ENCODE measurements around the gene RAB37. TPM values are rescaled to one million over a fixed set of nuclear protein-coding genes. Genes with fewer than 3 reads are reported as not detected.

Gene RAB37
- total and polyA plus RNA-seq, 2 donors (not counting 1 experiment from before 2014, with no cell fraction given): 67.6 to 76.8 TPM

- TF ChIP-seq EZH2 (IDR thresholded peaks at IDR 0.05; ENCODE audit: borderline replicate concordance, insufficient read depth, low read depth, low read length, poor library complexity, severe bottlenecking) (no peak), CTCF (IDR thresholded peaks at IDR 0.05) (no peak)
- Histone ChIP-seq H3K4me1 (ENCODE audit: control insufficient read depth in 2 of 2, insufficient read depth in 2 of 2, low read length in 2 of 2) (peaks cover 15 to 18% of the 10 kb centered on the region in 2 donors), H3K4me2 (replicated peaks; ENCODE audit: low read depth, low read length, poor library complexity, severe bottlenecking) (peak overlapping the region; percentile 42), H3K79me2 (ENCODE audit: control insufficient read depth, insufficient read depth, low read length) (no peaks in the 10 kb centered on the region), H3K27me3 (replicated peaks in 1 of 4; ENCODE audit: control extremely low read depth in 1 of 4, control insufficient read depth in 3 of 4, insufficient read depth in 4 of 4, low read length in 3 of 4) (peaks cover 0 to 7% (median 0%) of the 10 kb centered on the region in 4 experiments), H3K9me3 (ENCODE audit: control extremely low read depth in 1 of 3, control insufficient read depth in 2 of 3, insufficient read depth in 1 of 3, low read length in 2 of 3) (no peaks in the 10 kb centered on the region), H3K4me3 (ENCODE audit: control extremely low read depth in 1 of 5, extremely low read depth in 1 of 5, insufficient read depth in 1 of 5, low read depth in 2 of 5, low read length in 4 of 5) (peak overlapping the region in 1 of 5 experiments; percentile 32), H3K36me3 (replicated peaks in 1 of 2; ENCODE audit: control extremely low read depth in 1 of 2, control insufficient read depth in 1 of 2, extremely low read depth in 1 of 2, insufficient read depth in 2 of 2, low read length in 1 of 2) (no peaks in the 10 kb centered on the region), H4K20me1 (ENCODE audit: control insufficient read depth, insufficient read depth, low read length, poor library complexity, severe bottlenecking) (no peaks in the 10 kb centered on the region), H3K9ac (ENCODE audit: low read length) (no peak overlapping the region), H3K27ac (ENCODE audit: low read length in 2 of 2) (peak overlapping the region in 1 of 2 donors; percentile 59), H2AFZ (ENCODE audit: insufficient read depth, low read depth, low read length, poor library complexity, severe bottlenecking) (peak overlapping the region; percentile 35)
- no peaks in the 10 kb centered on the region for H3K9me3 Mint-ChIP-seq (ENCODE audit: insufficient read depth)
- H3K4me1 Mint-ChIP-seq: peaks cover 21% of the 10 kb centered on the region
- intact Hi-C loops (cut with micrococcal nuclease): loop anchor here (2.0 kb wide), 1 partner anchor 56 kb away; no protein-coding TSS in a partner anchor
- WGBS (ENCODE audit: insufficient coverage): 52% methylated on average over 6 of the region's 7 CpGs
- no peak for ATAC-seq (ENCODE audit: low read depth)
- no peak for DNase-seq
- ChIA-PET POLR2A (no interaction called here), CTCF (interaction anchor here (1.4 kb wide), 1 partner anchor 55 kb away, joined by 3 read pairs; no protein-coding TSS in a partner anchor)
- H3K27me3 Mint-ChIP-seq: peaks cover 6% of the 10 kb centered on the region
- H3K4me3 Mint-ChIP-seq: no peak overlapping the region
- no peak overlapping the region for H3K27ac Mint-ChIP-seq
Observed at GRCh38 chr17:74712301-74712700, 24.8 kb upstream of the RAB37 start.

- no peak within 1 kb of the TSS for H3K9ac ChIP-seq (ENCODE audit: low read length)
- no peaks in the 10 kb centered on the region for H3K9me3 ChIP-seq (ENCODE audit: control extremely low read depth in 1 of 3, control insufficient read depth in 2 of 3, insufficient read depth in 1 of 3, low read length in 2 of 3)
- H3K27me3 ChIP-seq (replicated peaks in 1 of 4; ENCODE audit: control extremely low read depth in 1 of 4, control insufficient read depth in 3 of 4, insufficient read depth in 4 of 4, low read length in 3 of 4): peaks cover 0 to 7% (median 0%) of the 10 kb centered on the region in 4 experiments
- peak within 1 kb of the TSS; percentile 42 for H3K4me2 ChIP-seq (replicated peaks; ENCODE audit: low read depth, low read length, poor library complexity, severe bottlenecking)
- H3K4me3 Mint-ChIP-seq: peak within 1 kb of the TSS; percentile 41
- WGBS (ENCODE audit: insufficient coverage): no CpG with 5 or more reads among the region's 8 CpGs
- peak within 1 kb of the TSS; percentile 35 for H2AFZ ChIP-seq (ENCODE audit: insufficient read depth, low read depth, low read length, poor library complexity, severe bottlenecking)
- peak; percentile 73 for ATAC-seq (ENCODE audit: low read depth)
- H3K36me3 ChIP-seq (replicated peaks in 1 of 2; ENCODE audit: control extremely low read depth in 1 of 2, control insufficient read depth in 1 of 2, extremely low read depth in 1 of 2, insufficient read depth in 2 of 2, low read length in 1 of 2): no peaks in the 10 kb centered on the region
- no peaks in the 10 kb centered on the region for H4K20me1 ChIP-seq (ENCODE audit: control insufficient read depth, insufficient read depth, low read length, poor library complexity, severe bottlenecking)
- intact Hi-C loops (cut with micrococcal nuclease): loop anchor here (2.0 kb wide), 1 partner anchor 56 kb away; no protein-coding TSS in a partner anchor
- H3K27ac ChIP-seq (ENCODE audit: low read length in 2 of 2): peak within 1 kb of the TSS; percentile 34 to 59
- H3K27ac Mint-ChIP-seq: peak within 1 kb of the TSS; percentile 78
- no peak for TF ChIP-seq EZH2 (IDR thresholded peaks at IDR 0.05; ENCODE audit: borderline replicate concordance, insufficient read depth, low read depth, low read length, poor library complexity, severe bottlenecking)
- TF ChIP-seq CTCF (IDR thresholded peaks at IDR 0.05): no peak
- peaks cover 15 to 18% of the 10 kb centered on the region in 2 donors for H3K4me1 ChIP-seq (ENCODE audit: control insufficient read depth in 2 of 2, insufficient read depth in 2 of 2, low read length in 2 of 2)
- peak; percentile 62 for DNase-seq
- H3K4me3 ChIP-seq (ENCODE audit: control extremely low read depth in 1 of 5, extremely low read depth in 1 of 5, insufficient read depth in 1 of 5, low read depth in 2 of 5, low read length in 4 of 5): peak within 1 kb of the TSS in 1 of 5 experiments; percentile 32
- ChIA-PET CTCF (no interaction called here), POLR2A (no interaction called here)
- H3K79me2 ChIP-seq (ENCODE audit: control insufficient read depth, insufficient read depth, low read length): no peaks in the 10 kb centered on the region
- peaks cover 6% of the 10 kb centered on the region for H3K27me3 Mint-ChIP-seq
- no peaks in the 10 kb centered on the region for H3K9me3 Mint-ChIP-seq (ENCODE audit: insufficient read depth)
- peaks cover 21% of the 10 kb centered on the region for H3K4me1 Mint-ChIP-seq
Observed at GRCh38 chr17:74712756-74713155, 24.3 kb upstream of the RAB37 start, which contains the start of gene CD300LF. Gene CD300LF, minus strand, starts transcription at chr17:74712923. Its CDS starts 57 bp downstream, at chr17:74712866.
